Measurements from ENCODE around the gene CAPNS1.

Gene CAPNS1

DNA sequence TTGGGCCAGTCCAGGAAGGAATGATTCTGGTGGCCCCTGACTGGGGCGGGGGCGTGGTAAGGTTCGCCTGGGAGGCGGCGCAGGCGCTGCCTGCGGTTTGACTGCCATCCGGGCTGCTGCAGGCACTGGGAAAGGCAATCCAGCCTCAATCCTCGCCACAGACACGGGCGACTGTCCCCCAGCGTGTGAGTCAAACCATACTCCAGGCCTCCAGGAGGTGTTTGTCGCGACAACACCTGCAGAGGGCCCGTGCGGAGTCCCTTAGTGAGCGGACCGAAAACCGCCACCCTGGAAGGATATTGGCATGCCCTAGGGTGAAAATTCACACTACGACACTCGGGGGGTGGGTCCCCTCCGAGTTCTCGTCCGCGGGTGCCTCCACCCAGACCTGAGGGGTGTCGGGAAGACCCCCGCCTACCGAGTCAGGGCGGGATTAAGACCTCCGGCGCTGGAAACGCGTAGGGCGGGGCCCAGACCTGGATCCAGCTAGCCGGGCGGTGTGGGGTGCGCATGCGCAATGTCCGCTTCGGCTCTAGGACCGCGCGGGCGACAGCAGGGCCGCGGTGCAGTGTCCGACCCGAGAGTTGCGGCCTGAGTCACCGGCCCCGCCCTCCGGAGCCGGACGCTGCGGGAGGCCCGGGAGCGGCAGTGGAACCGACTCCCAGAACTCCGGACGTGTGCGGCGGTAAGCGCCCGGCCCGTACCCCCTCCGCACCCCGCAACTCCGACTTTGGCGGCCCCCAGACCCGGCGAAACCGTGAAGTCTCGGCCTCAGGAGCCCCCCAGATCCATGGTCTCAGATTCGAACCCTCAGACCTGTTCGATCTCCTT lies at the start of gene CAPNS1:
CAPNS1 (plus strand) TSS at position 594 of the 831 bp plus-strand sequence. CDS start 946 bp downstream, outside the sequence.
- DNase-seq, result peak; percentile 86 to 91

- DNase-seq, result no peak
Measured at GRCh38 chr19:36090910-36091695, 48.8 kb upstream of the CAPNS1 start.

GRCh38 chr19:36092566-36092965 lies 47.3 kb upstream of the CAPNS1 start:
- no peak for DNase-seq

GRCh38 chr19:36093146-36093662 lies 46.7 kb upstream of the CAPNS1 start:
- no peak for DNase-seq

GRCh38 chr19:36093687-36094086 lies 46.2 kb upstream of the CAPNS1 start:
- no peak for DNase-seq

- no peak for DNase-seq
Measured at GRCh38 chr19:36097036-36097435, 42.8 kb upstream of the CAPNS1 start.

DNA sequence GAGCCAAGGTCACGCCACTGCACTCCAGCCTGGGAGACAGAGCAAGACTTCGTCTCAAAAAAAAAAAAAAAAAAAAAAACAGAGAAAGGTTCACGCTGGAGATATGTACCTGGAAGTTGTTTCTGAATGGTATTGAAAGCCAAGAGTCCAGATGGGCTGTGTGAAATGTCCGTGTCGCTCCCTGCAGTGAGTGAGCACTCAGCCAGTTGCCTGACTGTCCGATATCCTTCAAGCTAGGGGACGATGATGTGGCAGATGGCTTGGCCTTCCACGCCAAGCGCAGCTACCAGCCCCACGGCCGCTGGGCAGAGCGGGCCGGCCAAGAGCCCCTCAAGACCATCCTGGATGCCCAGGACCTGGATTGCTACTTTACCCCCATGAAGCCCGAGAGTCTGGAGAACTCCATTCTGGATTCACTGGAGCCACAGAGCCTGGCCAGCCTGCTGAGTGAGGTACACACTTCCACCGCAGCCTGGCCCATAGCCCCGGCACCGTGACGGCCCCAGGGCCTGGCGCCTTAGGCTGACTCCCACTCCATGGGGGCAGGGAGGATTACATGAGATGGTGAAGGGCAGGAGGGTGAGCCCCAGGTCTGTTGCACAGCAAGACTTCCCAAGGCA lies 40.6 kb upstream of the CAPNS1 start:
- no peak for DNase-seq

- DNase-seq, result no peak
Measured at GRCh38 chr19:36100476-36100875, 39.4 kb upstream of the CAPNS1 start.

GRCh38 chr19:36101550-36102327 lies 38.1 kb upstream of the CAPNS1 start:
- DNase-seq, result no peak

DNA sequence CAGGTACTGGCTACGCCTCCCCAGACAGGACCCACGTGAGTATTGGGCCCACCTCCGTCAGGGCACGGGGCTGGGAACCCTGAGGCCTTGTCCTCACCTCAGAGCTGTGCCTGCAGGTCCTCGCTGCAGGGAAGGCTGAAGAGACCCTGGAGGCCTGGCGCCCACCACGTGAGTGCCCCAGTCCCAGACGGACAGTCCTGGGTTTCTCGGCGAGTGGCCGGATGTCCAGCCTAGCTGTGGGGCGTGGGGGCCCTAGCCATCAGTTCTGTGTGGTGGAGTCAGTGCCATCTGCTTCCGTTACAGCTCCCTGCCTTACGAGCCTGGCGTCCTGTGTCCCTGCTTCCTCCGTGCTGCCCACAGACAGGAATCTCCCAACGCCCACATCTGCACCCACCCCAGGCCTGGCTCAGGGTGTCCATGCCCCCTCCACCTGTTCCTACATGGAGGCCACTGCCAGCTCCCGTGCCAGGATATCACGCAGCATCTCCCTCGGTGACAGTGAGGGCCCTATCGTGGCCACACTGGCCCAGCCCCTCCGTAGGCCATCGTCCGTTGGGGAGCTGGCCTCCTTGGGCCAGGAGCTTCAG lies 36.7 kb upstream of the CAPNS1 start:
- no peak for DNase-seq

GRCh38 chr19:36103842-36104552 lies 35.9 kb upstream of the CAPNS1 start:
- DNase-seq, result no peak

- DNase-seq, result no peak
Measured at GRCh38 chr19:36106441-36106840, 33.4 kb upstream of the CAPNS1 start.

DNA sequence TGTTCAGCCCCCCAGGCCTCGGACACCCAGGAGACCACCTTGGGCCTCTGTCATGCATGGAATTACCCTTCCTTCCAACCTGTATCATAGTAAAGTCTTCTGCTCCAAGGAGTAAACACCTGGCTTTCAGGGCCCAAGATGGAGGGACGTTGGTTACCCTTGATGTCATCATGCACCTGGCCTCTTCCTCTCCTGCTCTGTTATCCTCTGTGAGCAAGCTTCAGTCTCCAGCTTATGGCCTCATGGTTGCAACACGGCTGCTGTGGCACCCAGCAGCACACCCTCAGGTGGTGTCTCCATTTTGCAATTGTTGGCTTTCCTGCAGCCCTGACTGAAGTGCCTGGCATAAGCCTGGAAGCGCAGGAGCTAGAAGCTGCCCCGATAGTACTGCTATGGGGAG lies 32.9 kb upstream of the CAPNS1 start:
- DNase-seq, result no peak

DNA sequence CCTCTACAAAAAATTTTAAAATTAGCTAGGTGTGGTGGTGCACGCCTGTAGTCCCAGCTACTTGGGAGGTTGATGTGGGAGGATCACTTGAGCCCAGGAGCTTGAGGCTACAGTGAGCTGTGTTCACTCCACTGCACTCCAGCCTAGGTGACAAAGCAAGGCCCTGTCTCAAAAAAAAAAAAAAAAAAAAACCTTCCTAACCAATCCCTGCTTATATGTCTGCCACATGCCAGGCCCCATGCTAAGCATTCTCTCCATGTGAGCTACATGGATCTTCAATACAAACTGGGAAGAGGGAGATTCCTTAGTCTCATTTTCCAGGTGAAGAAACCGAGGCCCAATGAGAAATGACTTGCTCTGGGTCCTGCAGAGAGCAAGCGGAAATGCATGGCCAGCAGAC lies 31.2 kb upstream of the CAPNS1 start:
- no peak for DNase-seq

DNA sequence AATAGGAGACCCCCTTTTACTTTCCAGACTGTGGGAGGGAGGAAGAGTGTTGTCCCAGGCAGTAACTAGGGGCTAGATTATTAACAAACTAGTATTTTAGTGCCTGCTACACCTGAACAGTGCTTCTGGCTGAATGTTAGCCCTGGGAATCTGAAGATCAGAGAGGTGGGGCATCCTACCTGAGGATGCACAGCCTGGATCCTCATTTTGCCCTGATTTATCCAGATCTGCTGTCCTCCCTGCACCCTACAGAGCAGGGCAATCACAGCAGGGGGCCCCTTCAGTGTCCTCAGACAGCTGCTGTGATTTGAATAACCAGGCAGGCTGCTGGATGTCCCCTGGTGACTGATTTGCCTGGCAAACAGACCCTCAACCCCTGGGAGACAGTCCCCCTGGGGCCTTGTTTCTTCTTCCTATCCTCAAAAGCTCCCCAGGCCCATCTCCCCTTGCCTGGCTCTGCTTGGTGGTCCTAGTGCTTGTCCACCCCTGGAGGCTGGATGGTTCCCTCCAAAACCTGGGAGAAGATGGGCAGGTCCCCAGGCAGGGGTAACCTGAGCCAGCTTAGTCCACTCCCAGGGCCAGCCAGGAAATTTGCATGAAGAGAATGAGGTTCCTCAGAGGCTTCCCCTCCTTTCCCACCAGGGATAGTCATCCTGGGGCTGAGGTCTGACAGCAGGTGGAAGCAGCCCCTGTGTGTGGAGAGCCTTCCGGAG lies 29.2 kb upstream of the CAPNS1 start, which contains the start of gene OVOL3:
OVOL3 (plus strand) TSS at position 657 of the 713 bp plus-strand sequence. CDS start 60 bp downstream, outside the sequence.
- DNase-seq, result no peak

DNA sequence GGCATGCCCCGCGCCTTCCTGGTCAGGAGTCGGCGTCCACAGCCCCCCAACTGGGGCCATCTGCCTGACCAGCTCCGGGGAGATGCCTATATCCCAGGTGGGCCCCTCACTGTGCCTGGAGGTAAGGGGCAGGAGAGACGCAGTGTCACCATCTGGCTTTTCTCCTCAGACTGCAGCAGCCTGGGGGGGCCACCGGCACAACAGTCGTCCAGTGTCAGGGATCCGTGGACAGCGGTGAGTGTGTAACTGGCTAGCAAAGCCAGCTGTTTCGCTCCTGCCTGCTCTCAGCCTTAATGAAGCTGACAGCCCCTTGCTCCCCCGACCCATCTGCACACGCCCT lies 28.7 kb upstream of the CAPNS1 start:
- DNase-seq, result no peak

DNA sequence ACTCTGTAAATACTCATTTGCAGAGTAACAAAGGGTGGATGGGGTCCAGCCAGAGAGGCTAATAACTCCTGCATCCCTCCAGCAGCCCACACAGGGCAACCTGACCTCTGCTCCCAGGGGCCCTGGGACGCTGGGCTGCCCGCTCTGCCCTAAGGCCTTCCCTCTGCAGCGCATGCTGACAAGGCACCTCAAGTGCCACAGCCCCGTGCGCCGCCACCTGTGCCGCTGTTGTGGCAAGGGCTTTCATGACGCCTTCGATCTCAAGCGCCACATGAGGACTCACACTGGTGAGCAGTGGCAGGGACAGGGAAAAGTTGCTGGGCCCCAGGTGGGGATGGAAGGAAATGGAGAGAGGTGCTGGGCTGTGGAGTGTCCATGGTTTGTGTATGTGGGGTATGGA lies 27.2 kb upstream of the CAPNS1 start:
- no peak for DNase-seq

DNA sequence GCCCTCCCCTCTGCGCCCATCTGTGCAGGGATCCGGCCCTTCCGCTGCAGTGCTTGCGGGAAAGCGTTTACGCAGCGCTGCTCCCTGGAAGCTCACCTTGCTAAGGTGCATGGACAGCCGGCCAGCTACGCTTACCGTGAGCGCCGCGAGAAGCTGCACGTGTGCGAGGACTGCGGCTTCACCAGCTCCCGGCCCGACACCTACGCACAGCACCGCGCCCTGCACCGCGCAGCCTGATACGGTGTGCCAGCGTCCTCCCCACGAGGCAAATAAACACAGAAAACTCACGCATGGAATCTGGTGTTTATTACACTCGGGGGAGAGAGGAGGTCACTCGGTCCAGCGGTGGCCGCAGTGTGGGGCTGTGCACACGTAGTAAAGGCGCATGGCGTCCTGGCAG lies 26.4 kb upstream of the CAPNS1 start:
- no peak for DNase-seq

DNA sequence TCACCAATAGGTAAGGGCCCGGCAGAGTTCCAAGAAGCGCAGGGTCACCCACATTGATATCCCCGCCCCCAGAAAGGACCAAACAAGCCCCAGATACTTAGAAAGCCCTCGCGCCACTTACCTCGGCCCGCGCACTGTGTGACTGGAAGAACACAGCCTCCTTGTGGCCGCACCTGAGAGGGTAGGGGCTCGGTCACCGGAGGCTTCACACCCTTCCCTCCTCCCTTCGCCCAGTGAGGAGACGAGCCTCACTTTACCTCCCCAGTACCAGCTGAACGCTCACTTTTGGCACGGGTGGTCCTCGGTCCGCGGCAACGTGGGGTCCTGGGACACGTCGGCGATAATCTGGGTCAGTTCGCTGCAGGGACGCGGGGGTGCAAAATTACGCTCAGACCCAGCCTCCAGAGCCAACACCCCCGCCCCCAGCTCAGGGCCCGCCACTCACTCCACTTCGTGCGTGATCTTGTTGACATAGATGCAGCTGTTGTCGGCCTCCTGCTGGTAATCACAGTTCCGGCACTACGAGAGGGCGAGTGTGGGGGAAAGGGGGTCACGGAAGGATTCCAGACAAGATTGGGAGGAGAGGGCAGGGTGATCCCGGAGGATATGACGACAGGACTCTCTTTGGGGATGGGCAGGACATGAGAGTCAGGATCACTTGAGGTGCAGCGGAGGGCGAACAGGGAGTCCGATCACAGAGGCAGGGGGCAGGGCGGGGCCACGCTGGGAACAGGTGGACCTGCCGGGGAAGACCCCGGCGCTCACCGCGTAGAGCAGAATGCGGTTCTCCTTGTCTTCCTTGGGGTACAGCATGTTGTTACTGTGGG lies 25.8 kb upstream of the CAPNS1 start:
- peak in 1 of 2 donors; percentile 19 for DNase-seq

All from activated CD4-positive, alpha-beta T cell treated with anti-CD3 and anti-CD28 coated beads for 4 hours (primary cell).